Smooth muscle cell (in vitro differentiated cells): Measurements from ENCODE around the gene ATXN2L. TPM values are rescaled to one million over a fixed set of nuclear protein-coding genes. Genes with fewer than 3 reads are reported as not detected.

Experiments used
- DNase-seq: peaks from one replicate; lab custom pipeline; 2025; ENCODE audit not compliant: unreplicated experiment; lab: John Stamatoyannopoulos, UW
- H2AFZ ChIP-seq: fragments of 200-600 bp; sonication (generic); 2 replicates; pipeline ENCODE4 v1.6.0; 2016; ENCODE audit warnings: antibody characterized with exemption, low read depth, mild to moderate bottlenecking
- H3F3A ChIP-seq: fragments of 200-600 bp; sonication (generic); 2 replicates; pipeline ENCODE4 v1.6.0; 2017; ENCODE audit warnings: antibody characterized with exemption, low read depth
- H3K27ac ChIP-seq: fragments of 200-600 bp; sonication (generic); 2 replicates; pipeline ENCODE4 v1.5.1; 2016; ENCODE audit warnings: low read depth, mild to moderate bottlenecking
- H3K27me3 ChIP-seq: fragments of 200-600 bp; sonication (generic); 2 replicates; pipeline ENCODE4 v1.6.1; 2016; ENCODE audit warnings: low read depth, mild to moderate bottlenecking
- H3K36me3 ChIP-seq: fragments of 200-600 bp; sonication (generic); 2 replicates; pipeline ENCODE4 v1.5.1; 2016; ENCODE audit warnings: low read depth
- H3K4me1 ChIP-seq: fragments of 200-600 bp; sonication (generic); 2 replicates; pipeline ENCODE4 v1.5.1; 2016; ENCODE audit warnings: low read depth
- H3K4me2 ChIP-seq: fragments of 200-600 bp; sonication (generic); 2 replicates; pipeline ENCODE4 v1.6.0; 2016; ENCODE audit warnings: mild to moderate bottlenecking
- H3K4me3 ChIP-seq: fragments of 200-600 bp; sonication (generic); 2 replicates; pipeline ENCODE4 v1.5.1; 2016; ENCODE audit warnings: mild to moderate bottlenecking
- H3K79me2 ChIP-seq: fragments of 200-600 bp; sonication (generic); 2 replicates; pipeline ENCODE4 v1.6.0; 2016; ENCODE audit warnings: low read depth, mild to moderate bottlenecking
- H3K9ac ChIP-seq: fragments of 200-600 bp; sonication (generic); 2 replicates; pipeline ENCODE4 v1.6.0; 2016; ENCODE audit warnings: low read depth
- H3K9me3 ChIP-seq: fragments of 200-600 bp; sonication (generic); replicated peaks from 2 replicates; pipeline ENCODE4 v1.5.1; 2016; ENCODE audit warnings: low read depth
- H4K20me1 ChIP-seq: fragments of 200-600 bp; sonication (generic); 2 replicates; pipeline ENCODE4 v1.6.0; 2016; ENCODE audit warnings: low read depth
- WGBS: methylation state at CpG from one replicate; pipeline ENCODE4 v1.1.7; 2016; ENCODE audit warnings: low lambda C conversion rate; 5-methylcytosine and 5-hydroxymethylcytosine counted together
- microRNA-seq: library from miRNA; unstranded; fragments of <30 nt; microRNA quantifications from one replicate; pipeline ENCODE4, GENCODE V29; 2016; ENCODE audit warnings: borderline number of aligned reads
- polyA plus RNA-seq: library from polyadenylated mRNA; unstranded; fragments of >200 nt; fragmentation: Nextera tagmentation; extraction: Ambion mirVana; gene quantifications from 2 replicates; pipeline ENCODE4 v1.2.1, GENCODE V29; 2016
- small RNA-seq: library from RNA; depleted of rRNA; stranded (forward); fragments of <200 nt; gene quantifications from one replicate; pipeline ENCODE3, GENCODE V24; 2014
- total RNA-seq: library from RNA; depleted of rRNA; stranded (reverse); fragments of >200 nt; gene quantifications from 2 replicates; pipeline ENCODE4 v1.2.3, GENCODE V29; 2014
- TF ChIP-seq, protein P1 (sequence below): fragments of 200-600 bp; sonication (generic); IDR thresholded peaks from 2 replicates; pipeline ENCODE4 v1.5.1; 2017; ENCODE audit warnings: borderline replicate concordance, mild to moderate bottlenecking, antibody characterized with exemption; ENCODE audit not compliant: insufficient read depth, poor library complexity, severe bottlenecking

The ATXN2L gene
- total and polyA plus RNA-seq, 2 experiments from 2014 or later = 89.3 to 93.3 TPM

DNA sequence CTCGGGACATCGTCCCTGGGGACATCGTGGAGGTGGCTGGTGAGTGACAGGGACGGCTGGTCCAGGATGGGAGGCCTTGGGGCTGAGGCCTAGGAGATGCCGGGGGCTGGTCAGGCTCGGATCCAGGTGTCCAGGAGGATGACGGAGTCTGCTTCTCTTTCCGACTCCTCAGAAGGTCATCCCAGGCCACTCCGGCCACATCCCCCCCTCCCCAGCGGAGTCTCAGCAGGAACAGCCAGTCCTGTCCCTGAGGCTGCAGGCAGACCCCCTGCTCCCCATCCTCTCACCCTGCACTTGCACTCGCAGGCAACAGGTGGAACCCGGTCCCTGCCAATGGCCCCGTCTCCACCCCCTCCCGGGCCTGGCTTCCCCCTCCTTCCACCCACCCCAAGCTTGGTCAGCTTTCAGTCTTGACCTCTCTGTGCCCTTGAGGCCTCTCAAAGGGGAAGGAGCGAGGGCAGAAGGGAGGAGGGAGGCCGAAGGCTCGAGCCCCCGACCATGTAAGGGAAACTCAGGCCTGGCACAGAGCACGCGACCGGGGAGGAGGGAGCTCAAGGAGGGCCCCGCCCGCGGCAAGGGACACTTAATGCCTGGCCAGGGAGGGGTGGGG, 59.9 kb downstream of the ATXN2L start:
- TF ChIP-seq, protein P1, sequence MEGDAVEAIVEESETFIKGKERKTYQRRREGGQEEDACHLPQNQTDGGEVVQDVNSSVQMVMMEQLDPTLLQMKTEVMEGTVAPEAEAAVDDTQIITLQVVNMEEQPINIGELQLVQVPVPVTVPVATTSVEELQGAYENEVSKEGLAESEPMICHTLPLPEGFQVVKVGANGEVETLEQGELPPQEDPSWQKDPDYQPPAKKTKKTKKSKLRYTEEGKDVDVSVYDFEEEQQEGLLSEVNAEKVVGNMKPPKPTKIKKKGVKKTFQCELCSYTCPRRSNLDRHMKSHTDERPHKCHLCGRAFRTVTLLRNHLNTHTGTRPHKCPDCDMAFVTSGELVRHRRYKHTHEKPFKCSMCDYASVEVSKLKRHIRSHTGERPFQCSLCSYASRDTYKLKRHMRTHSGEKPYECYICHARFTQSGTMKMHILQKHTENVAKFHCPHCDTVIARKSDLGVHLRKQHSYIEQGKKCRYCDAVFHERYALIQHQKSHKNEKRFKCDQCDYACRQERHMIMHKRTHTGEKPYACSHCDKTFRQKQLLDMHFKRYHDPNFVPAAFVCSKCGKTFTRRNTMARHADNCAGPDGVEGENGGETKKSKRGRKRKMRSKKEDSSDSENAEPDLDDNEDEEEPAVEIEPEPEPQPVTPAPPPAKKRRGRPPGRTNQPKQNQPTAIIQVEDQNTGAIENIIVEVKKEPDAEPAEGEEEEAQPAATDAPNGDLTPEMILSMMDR = no peak
- no peaks in the 10 kb centered on the region for H3F3A ChIP-seq
- no peaks in the 10 kb centered on the region for H3K79me2 ChIP-seq
- no peak overlapping the region for H3K27ac ChIP-seq
- H3K27me3 ChIP-seq = no peaks in the 10 kb centered on the region
- H3K36me3 ChIP-seq = no peaks in the 10 kb centered on the region
- DNase-seq = no peak
- WGBS = 79% methylated on average over 14 of the region's 24 CpGs
- H3K4me3 ChIP-seq = no peak overlapping the region
- no peaks in the 10 kb centered on the region for H3K9me3 ChIP-seq
- H3K4me2 ChIP-seq = no peak overlapping the region
- peaks cover 10% of the 10 kb centered on the region for H3K4me1 ChIP-seq
- no peak overlapping the region for H2AFZ ChIP-seq
- H3K9ac ChIP-seq = no peak overlapping the region
- no peaks in the 10 kb centered on the region for H4K20me1 ChIP-seq

- no peak for DNase-seq
- TF ChIP-seq, protein P1 = no peak
- 78% methylated on average over 22 of the region's 25 CpGs for WGBS
- no peaks in the 10 kb centered on the region for H3K36me3 ChIP-seq
- no peak overlapping the region for H3K4me3 ChIP-seq
- H3K27ac ChIP-seq = no peak overlapping the region
- H3K79me2 ChIP-seq = no peaks in the 10 kb centered on the region
- peaks cover 10% of the 10 kb centered on the region for H3K4me1 ChIP-seq
- H3F3A ChIP-seq = no peaks in the 10 kb centered on the region
- H3K27me3 ChIP-seq = no peaks in the 10 kb centered on the region
- no peaks in the 10 kb centered on the region for H3K9me3 ChIP-seq
- no peaks in the 10 kb centered on the region for H4K20me1 ChIP-seq
- H2AFZ ChIP-seq = no peak overlapping the region
- H3K9ac ChIP-seq = no peak overlapping the region
- no peak overlapping the region for H3K4me2 ChIP-seq
Observed at GRCh38 chr16:28883221-28883996, 60.6 kb downstream of the ATXN2L start.

DNA sequence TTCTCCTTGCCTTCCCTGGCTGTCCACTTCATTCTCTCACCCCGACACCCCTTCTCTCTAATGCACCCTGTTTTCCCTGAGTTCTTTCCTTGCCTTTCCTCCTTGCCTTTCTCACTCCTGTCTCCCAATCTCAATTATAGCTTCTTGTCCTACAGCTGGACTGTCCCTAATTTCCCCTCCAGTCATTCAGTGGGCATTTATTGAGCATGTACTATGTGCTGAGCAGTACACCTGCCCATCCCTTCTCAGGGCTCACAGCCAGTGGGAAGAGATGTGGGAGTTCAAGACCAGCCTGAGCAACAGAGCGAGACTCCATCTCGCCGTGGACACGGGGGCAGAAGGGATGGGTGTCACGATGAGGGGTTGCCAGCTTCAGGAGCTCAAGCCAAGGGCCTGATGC, 61.2 kb downstream of the ATXN2L start:
- WGBS = 94% methylated on average over 6 of the region's 6 CpGs
- Histone ChIP-seq H3K4me3 (no peak overlapping the region), H2AFZ (no peak overlapping the region), H3K4me2 (no peak overlapping the region), H3K79me2 (no peaks in the 10 kb centered on the region), H3K36me3 (no peaks in the 10 kb centered on the region), H3K27ac (no peak overlapping the region), H3K9ac (no peak overlapping the region), H3K27me3 (no peaks in the 10 kb centered on the region), H4K20me1 (no peaks in the 10 kb centered on the region), H3K9me3 (no peaks in the 10 kb centered on the region), H3K4me1 (peaks cover 10% of the 10 kb centered on the region), H3F3A (no peaks in the 10 kb centered on the region)
- TF ChIP-seq, protein P1 = no peak
- no peak for DNase-seq

Small RNA genes within 50 kb of the gene (microRNA-seq; reads per million reads assigned to microRNA genes)
- not detected for gene MIR4721

Small RNA genes within 50 kb of the gene (small RNA-seq; reads per million reads assigned to genes)
- gene RF00416 = not detected

Other genes starting within 250 kb of the ATXN2L start
- not detected in 2 replicates for gene SULT1A2, start 225.9 kb upstream of the ATXN2L start, total RNA-seq
- not detected in 2 replicates for gene SULT1A2, start 225.9 kb upstream of the ATXN2L start, polyA plus RNA-seq
- gene SULT1A1, start 213.0 kb upstream of the ATXN2L start, total RNA-seq = 0.09 TPM in 1 of 2 replicates, not detected in the other
- gene SULT1A1, start 213.0 kb upstream of the ATXN2L start, polyA plus RNA-seq = 0.72 and 1.3 TPM in 2 replicates
- gene NPIPB8, start 184.9 kb upstream of the ATXN2L start, total RNA-seq = not detected in 2 replicates
- 0.58 TPM in 1 of 2 replicates, not detected in the other for gene NPIPB8, start 184.9 kb upstream of the ATXN2L start, polyA plus RNA-seq
- gene EIF3C, start 111.5 kb upstream of the ATXN2L start, total RNA-seq = 53.7 and 54.7 TPM in 2 replicates
- gene EIF3C, start 111.5 kb upstream of the ATXN2L start, polyA plus RNA-seq = 277 and 320 TPM in 2 replicates
- 2.6 and 3.7 TPM in 2 replicates for gene NPIPB9, start 71.2 kb upstream of the ATXN2L start, total RNA-seq
- 0.32 and 0.91 TPM in 2 replicates for gene NPIPB9, start 71.2 kb upstream of the ATXN2L start, polyA plus RNA-seq
- gene TUFM, start 23.3 kb downstream of the ATXN2L start, total RNA-seq = 67.2 and 76.1 TPM in 2 replicates
- 191 and 200 TPM in 2 replicates for gene TUFM, start 23.3 kb downstream of the ATXN2L start, polyA plus RNA-seq
- 11.4 and 17.3 TPM in 2 replicates for gene SH2B1, start 40.8 kb downstream of the ATXN2L start, total RNA-seq
- 17.3 and 18.8 TPM in 2 replicates for gene SH2B1, start 40.8 kb downstream of the ATXN2L start, polyA plus RNA-seq
- 0.09 and 0.36 TPM in 2 replicates for gene ATP2A1, start 55.5 kb downstream of the ATXN2L start, total RNA-seq
- 0.87 and 1.2 TPM in 2 replicates for gene ATP2A1, start 55.5 kb downstream of the ATXN2L start, polyA plus RNA-seq
- 9.2 and 16.6 TPM in 2 replicates for gene RABEP2, start 102.2 kb downstream of the ATXN2L start, total RNA-seq
- gene RABEP2, start 102.2 kb downstream of the ATXN2L start, polyA plus RNA-seq = 14.5 and 14.7 TPM in 2 replicates
- not detected in 2 replicates for gene CD19, start 109.0 kb downstream of the ATXN2L start, total RNA-seq
- not detected in 2 replicates for gene CD19, start 109.0 kb downstream of the ATXN2L start, polyA plus RNA-seq
- gene NFATC2IP, start 127.9 kb downstream of the ATXN2L start, total RNA-seq = 9.7 and 19.0 TPM in 2 replicates
- gene NFATC2IP, start 127.9 kb downstream of the ATXN2L start, polyA plus RNA-seq = 13.1 and 15.2 TPM in 2 replicates
- 28.6 and 29.8 TPM in 2 replicates for gene SPNS1, start 151.8 kb downstream of the ATXN2L start, total RNA-seq
- 109 and 113 TPM in 2 replicates for gene SPNS1, start 151.8 kb downstream of the ATXN2L start, polyA plus RNA-seq
- gene LAT, start 162.1 kb downstream of the ATXN2L start, total RNA-seq = 2.1 and 8.2 TPM in 2 replicates
- gene LAT, start 162.1 kb downstream of the ATXN2L start, polyA plus RNA-seq = 3.2 and 3.5 TPM in 2 replicates